Renal cortical epithelial cell (primary cell): ENCODE data around the gene SFI1. TPM values are rescaled to one million over a fixed set of nuclear protein-coding genes. Genes with fewer than 3 reads are reported as not detected.
"Not testable (repeated sequence)": the region's sequence is repeated elsewhere in the genome, so short reads cannot be mapped to it uniquely, and the experiment has no call there.

Experiments used
- DNase-seq: peaks from one replicate; pipeline ENCODE4 v3.0.0-alpha.2; 2011; ENCODE audit warnings: low read depth
- total RNA-seq: library from RNA; depleted of rRNA; stranded (reverse); fragments of >200 nt; gene quantifications from 2 replicates; pipeline ENCODE4 v1.2.3, GENCODE V29; 2014

The SFI1 gene, protein sequence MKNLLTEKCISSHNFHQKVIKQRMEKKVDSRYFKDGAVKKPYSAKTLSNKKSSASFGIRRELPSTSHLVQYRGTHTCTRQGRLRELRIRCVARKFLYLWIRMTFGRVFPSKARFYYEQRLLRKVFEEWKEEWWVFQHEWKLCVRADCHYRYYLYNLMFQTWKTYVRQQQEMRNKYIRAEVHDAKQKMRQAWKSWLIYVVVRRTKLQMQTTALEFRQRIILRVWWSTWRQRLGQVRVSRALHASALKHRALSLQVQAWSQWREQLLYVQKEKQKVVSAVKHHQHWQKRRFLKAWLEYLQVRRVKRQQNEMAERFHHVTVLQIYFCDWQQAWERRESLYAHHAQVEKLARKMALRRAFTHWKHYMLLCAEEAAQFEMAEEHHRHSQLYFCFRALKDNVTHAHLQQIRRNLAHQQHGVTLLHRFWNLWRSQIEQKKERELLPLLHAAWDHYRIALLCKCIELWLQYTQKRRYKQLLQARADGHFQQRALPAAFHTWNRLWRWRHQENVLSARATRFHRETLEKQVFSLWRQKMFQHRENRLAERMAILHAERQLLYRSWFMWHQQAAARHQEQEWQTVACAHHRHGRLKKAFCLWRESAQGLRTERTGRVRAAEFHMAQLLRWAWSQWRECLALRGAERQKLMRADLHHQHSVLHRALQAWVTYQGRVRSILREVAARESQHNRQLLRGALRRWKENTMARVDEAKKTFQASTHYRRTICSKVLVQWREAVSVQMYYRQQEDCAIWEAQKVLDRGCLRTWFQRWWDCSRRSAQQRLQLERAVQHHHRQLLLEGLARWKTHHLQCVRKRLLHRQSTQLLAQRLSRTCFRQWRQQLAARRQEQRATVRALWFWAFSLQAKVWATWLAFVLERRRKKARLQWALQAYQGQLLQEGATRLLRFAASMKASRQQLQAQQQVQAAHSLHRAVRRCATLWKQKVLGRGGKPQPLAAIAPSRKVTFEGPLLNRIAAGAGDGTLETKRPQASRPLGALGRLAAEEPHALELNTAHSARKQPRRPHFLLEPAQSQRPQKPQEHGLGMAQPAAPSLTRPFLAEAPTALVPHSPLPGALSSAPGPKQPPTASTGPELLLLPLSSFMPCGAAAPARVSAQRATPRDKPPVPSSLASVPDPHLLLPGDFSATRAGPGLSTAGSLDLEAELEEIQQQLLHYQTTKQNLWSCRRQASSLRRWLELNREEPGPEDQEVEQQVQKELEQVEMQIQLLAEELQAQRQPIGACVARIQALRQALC
- 12.3 and 20.2 TPM in 2 replicates for total RNA-seq

GRCh38 chr22:31496007-31496734, at the start of gene SFI1:
TSS of gene SFI1 (plus strand) at chr22:31496536. CDS start at chr22:31508285, 11,749 bp downstream.
- peak; percentile 65 for DNase-seq

DNA sequence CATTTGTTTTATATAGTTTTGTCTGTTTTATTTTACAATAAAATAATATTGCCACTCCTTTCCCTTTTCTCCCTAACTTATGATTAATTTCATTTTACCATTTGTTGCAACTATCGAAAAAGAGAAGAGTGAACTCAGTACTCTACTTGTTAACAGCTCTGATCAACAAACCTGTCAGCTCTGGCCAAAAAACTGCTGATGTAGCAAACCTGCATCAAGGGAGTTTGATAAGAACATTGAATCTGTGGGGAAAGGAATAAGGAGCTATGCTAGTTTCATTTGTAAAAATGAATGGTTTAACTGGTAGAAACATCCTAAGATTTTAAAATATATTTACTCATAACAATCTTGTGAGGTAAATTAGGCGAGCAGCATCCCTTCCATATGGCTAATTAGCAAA, 49.6 kb upstream of the SFI1 start:
- no peak for DNase-seq

DNA sequence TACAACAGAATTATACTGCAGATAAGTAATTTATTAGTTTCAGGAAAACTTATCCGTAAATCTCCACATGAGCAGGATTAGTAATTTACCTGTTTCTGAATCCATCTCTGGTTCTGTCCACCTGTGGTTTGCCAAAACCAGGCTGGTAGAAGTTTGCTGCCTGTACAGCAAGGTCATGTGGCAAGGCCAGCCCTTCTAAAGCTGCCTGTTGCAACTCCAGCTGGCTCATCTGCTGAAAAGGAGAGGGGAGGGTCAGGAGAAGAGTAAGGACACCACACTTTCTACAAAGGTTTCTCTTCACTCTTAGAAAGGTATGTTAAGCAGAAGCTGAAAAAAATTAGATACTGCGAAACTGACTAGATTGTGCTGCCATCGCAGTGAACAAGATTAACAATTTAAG, 49.0 kb upstream of the SFI1 start:
- no peak for DNase-seq

- no peak for DNase-seq
These were observed 48.0 kb upstream of the SFI1 start for GRCh38 chr22:31448382-31448781.

DNA sequence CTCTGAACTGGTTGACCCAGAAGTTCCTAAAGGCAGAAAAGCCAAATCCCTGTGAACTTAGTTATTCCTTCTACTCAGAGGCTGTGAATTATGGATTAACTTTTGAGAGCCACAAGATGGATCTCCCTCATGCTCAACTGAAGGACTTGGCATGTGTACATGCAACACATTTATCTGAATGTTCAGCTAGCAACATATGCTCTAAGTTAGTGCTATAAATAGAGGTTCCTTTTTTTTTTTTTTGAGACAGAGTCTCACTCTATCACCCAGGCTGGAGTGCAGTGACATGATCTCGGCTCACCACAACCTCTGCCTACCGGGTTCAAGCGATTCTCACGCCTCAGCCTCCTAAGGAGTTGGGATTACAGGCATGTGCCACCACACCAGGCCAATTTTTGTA, 46.8 kb upstream of the SFI1 start:
- DNase-seq = no peak

- DNase-seq = peak; percentile 64
These were observed 44.4 kb upstream of the SFI1 start for GRCh38 chr22:31451709-31452571.

DNA sequence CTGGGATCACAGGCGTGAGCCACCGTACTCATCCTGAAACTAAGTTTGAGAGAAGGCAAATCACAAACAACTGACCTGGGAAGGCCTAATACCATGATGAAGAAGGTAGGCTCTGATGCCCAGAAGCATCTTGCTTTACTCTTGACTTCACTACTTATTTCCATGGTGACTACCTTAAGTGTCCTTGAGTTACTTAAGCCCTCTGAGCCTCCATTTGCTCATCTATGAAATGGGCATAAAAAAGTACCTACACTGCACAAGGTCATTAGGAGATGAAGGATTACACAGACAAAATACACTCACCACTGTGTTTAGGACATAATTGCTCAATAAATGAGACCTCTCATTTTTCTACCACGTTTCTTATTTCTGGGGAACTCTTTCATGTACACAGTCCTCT, 34.6 kb upstream of the SFI1 start:
- no peak for DNase-seq

DNA sequence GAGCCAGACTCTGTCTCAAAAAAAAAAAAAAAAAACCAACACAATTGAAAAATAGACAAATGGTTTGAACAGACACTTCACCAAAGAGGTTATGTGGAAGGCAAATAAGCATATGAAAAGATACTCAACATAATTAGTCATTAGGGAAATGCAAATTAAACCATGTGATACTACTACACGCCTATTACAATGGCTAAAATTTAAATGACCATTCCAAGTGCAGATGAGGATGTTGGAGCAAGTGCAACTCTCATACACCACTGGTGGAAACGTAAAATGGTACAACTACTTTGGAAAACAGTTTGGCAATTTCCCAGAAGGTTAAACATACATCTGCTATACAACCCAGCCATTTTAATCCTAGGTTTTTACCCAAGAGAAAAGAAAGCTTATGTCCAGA, 31.0 kb upstream of the SFI1 start:
- DNase-seq = no peak

- DNase-seq = peak; percentile 80
These were observed 21.6 kb upstream of the SFI1 start for GRCh38 chr22:31474743-31475142.

- no peak for DNase-seq
These were observed 20.5 kb upstream of the SFI1 start for GRCh38 chr22:31475800-31476199.

DNA sequence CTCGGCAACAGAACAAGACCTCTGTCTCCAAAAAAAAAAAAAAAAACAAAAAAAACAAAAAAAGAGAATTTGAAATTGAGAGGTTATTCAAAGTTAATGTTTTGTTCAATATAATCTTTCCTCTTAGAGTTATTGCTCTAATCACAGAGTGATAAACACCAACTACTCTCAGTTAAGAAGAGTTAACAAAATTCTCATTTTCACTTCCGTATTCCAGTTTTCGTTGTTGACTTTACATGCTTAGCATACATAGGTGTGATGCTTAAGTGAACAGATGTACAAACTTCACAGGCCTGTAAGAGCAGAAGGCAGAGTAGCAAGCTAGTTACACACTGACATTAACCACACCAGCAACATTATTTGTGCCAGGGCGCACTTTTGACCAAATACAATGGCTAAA, 19.0 kb upstream of the SFI1 start:
- DNase-seq = no peak

DNA sequence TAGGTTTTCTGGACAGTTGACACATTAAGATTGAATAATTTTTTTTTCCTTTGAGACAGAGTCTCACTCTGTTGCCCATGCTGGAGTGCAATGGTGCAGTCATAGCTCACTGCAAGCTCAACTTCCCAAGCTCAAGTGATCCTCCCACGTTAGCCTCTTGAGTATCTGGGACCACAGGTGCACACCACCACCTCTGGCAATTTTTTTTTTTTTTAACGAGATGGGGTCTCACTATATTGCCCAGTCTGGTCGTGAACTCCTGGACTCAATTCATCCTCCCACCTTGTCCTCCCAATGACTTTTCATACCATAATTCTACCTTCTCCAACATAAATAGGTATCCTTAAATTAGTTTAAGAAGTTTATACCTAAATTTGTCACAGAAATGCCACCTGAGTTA, 15.2 kb upstream of the SFI1 start:
- no peak for DNase-seq

DNA sequence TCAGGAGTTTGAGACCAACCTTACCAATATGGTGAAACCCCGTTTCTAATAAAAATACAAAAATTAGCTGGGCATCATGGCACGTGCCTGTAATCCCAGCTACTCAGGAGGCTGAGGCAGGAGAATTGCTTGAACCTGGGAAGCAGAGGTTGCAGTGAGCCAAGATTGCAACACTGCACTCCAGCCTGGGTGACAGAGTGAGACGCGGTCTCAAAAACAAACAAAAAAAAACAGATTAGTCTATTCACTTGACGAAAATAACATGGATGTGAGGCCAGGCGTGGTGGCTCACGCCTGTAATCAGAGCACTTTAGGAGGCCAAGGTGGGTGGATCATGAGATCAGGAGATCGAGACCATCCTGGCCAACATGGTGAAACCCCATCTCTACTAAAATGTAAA, 13.9 kb upstream of the SFI1 start:
- not testable (repeated sequence) for DNase-seq

DNA sequence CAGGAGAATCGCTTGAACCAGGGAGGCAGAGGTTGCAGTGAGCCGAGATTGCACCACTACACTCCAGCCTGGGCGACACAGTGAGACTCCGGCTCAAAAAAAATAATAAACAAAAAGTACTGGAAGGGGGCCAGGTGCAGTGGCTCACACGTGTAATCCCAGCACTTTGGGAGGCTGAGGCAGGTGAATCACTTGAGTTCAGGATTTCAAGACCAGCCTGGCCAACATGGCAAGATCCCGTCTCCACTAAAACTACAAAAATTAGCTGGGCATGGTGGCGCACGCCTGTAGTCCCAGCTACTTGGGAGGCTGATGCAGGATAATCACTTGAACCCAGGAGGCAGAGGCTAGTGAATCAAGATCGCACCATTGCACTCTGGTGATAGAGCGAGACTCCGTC, 10.0 kb upstream of the SFI1 start:
- DNase-seq = not testable (repeated sequence)

- DNase-seq = no peak
These were observed 9.4 kb upstream of the SFI1 start for GRCh38 chr22:31486951-31487350.

- DNase-seq = peak; percentile 83
These were observed 7.9 kb upstream of the SFI1 start for GRCh38 chr22:31488346-31488883.

DNA sequence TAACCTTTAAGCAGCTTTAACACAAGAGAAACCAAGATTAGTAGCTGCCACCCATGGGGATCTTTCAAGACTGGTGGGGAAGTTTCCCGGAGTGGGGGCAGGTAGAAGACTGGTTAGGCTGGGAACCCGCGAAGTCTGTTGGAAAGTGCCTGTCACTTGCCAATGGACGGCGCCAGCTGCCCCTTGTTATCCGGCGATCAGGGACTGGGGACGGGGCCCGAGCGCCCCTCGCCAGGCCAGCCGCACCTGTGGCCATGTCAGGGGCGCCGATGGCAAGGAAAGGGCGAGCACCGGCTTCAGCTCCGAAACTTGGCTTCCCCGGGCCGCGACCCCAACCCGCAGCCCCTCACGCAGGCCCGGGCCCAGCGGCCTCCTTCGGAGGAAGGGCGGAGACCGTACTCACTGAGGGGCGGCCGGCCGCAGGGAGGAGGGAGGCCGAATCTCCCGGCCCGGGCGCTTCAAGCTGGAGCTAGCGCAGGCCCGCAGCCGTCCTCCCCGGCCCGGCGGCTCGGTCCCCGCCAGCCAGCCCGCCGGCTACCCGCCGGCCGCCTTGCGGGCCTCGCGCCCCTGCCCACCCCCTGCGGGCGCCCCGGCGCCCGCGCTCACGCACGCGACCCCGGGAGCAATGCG, 7.2 kb upstream of the SFI1 start:
- no peak for DNase-seq

DNA sequence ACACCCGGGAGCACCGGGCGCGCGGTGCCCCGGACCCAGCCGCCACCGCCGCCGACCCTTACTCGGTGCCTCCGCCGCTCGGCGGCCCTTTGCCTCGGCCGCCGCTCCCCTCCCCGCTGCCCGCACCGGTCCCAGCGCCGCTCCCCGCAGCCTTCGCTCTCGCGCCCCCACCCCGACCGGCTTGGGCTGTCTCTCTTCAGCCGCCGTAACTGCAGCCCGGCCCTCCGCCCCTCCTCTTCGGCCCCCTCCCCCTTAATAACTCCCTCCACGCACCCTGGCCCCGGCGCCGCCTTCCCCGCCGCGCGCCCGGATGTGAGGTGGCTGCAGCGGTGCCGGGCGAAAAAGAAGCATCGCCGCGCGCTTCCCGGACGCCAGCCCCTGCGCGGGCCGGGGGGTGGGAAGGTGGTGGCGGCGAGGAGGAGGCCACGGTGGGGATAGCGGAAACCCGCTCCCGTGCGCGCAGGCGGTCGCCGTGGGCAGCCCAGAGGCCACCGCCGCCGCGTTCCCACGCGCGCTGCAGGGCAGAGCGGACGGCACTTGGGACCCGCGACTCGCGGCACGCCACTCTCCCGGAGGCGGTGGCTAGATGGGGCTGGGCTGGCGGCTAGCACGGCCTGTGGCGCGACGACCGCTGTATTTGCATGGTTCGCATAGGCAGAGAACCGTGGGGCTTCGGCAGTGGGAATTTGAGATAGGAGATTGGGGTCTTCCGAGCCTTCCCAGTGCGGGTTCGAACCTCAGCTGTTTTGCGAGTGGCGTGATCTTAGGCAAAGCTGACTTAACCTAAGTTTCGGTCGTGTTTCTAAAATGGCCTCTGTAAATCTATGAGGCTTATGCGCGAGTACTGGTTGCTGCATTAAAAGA, 6.5 kb upstream of the SFI1 start, which contains the start of gene EIF4ENIF1:
Gene EIF4ENIF1 (minus strand): TSS at position 211 of the 864 bp plus-strand sequence. CDS start 1,124 bp downstream, outside the sequence.
- peak; percentile 36 for DNase-seq
